PC-9 (cell line): ENCODE measurements around the gene LMBR1.

Experiments used
- EZH2 ChIP-seq: fragments of 200-600 bp; sonication (generic); IDR thresholded peaks from 2 replicates; pipeline ENCODE4 v1.8.0; 2017; ENCODE audit warnings: antibody characterized with exemption, low read depth
- TF ChIP-seq, protein P1 (sequence below): fragments of 200-600 bp; sonication (generic); conservative IDR thresholded peaks from 2 replicates; pipeline ENCODE4 v1.6.1; 2017; ENCODE audit warnings: mixed run types, antibody characterized with exemption, mild to moderate bottlenecking, moderate library complexity

DNA sequence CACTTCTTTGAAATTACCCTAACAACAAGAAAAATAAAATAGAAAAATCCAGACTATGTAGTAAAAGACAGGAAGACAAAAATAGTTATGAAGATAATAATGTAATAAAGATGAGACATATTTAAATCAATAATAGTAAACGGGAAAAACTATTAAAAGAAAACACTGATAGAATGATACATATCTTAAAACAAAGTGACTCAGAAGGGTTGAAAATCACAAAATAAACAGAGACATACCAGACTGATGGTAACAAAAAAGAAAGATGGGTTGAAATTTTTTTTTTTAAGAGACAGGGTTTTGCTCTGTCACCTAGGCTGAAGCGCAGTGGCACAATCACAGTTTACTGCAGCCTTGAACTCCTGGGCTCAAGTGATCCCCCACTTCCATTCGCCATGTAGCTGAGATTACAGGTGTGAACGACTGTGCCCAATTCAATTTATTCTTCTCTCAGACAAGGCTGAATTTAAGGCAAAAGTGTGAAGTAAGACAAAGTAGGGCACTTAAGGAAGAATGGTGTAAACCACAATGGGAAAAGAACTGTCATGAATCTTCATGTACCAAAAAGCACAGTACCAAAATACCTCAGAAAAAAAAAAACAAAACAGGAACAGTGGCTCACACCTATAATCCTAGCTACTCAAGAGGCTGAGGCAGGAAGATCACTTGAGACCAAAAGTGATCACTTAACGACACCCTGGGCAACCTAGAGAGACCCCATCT, 47.4 kb downstream of the LMBR1 start:
- TF ChIP-seq, protein P1, sequence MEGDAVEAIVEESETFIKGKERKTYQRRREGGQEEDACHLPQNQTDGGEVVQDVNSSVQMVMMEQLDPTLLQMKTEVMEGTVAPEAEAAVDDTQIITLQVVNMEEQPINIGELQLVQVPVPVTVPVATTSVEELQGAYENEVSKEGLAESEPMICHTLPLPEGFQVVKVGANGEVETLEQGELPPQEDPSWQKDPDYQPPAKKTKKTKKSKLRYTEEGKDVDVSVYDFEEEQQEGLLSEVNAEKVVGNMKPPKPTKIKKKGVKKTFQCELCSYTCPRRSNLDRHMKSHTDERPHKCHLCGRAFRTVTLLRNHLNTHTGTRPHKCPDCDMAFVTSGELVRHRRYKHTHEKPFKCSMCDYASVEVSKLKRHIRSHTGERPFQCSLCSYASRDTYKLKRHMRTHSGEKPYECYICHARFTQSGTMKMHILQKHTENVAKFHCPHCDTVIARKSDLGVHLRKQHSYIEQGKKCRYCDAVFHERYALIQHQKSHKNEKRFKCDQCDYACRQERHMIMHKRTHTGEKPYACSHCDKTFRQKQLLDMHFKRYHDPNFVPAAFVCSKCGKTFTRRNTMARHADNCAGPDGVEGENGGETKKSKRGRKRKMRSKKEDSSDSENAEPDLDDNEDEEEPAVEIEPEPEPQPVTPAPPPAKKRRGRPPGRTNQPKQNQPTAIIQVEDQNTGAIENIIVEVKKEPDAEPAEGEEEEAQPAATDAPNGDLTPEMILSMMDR: no peak
- TF ChIP-seq EZH2: no peak
